H4 (cell line): ENCODE data around the gene RNU7-1. TPM values are rescaled to one million over a fixed set of nuclear protein-coding genes. Genes with fewer than 3 reads are reported as not detected.

Source experiments
- DNase-seq: peaks from one replicate; pipeline ENCODE4 v3.0.0-alpha.2; 2015; ENCODE audit warnings: low spot score
- total RNA-seq: library from RNA; depleted of rRNA; stranded (reverse); fragments of >200 nt; shearing (Covaris generic); gene quantifications from 2 replicates; pipeline ENCODE4 v1.2.3, GENCODE V29; 2014

RNU7-1 gene
- total RNA-seq, 1 experiment from 2014 or later = not detected

DNA sequence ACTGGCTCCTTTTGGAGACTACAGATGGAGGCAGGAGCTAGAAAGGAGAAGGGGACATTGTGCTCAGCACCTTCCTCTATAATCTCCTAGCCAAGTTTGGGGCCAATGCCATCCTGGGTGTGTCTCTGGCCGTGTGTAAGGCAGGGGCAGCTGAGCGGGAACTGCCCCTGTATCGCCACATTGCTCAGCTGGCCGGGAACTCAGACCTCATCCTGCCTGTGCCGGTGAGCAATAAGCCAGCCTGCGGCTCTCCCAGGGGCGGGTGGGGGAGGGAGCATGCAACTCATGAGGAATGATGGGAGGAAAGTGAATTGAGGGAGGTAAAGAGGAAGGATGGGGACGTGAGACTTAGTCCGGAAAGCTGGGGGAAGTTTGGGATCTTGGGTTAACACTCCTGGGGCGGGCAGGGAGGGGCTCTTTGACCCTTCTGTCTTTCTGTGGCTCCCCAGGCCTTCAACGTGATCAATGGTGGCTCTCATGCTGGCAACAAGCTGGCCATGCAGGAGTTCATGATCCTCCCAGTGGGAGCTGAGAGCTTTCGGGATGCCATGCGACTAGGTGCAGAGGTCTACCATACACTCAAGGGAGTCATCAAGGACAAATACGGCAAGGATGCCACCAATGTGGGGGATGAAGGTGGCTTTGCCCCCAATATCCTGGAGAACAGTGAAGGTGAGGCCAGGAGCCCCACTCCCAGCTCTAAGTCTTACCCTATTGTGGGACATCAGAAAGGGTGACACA, 26.0 kb upstream of the RNU7-1 start:
- no peak for DNase-seq

GRCh38 chr12:6919588-6919987, 24.0 kb upstream of the RNU7-1 start:
- no peak for DNase-seq

DNA sequence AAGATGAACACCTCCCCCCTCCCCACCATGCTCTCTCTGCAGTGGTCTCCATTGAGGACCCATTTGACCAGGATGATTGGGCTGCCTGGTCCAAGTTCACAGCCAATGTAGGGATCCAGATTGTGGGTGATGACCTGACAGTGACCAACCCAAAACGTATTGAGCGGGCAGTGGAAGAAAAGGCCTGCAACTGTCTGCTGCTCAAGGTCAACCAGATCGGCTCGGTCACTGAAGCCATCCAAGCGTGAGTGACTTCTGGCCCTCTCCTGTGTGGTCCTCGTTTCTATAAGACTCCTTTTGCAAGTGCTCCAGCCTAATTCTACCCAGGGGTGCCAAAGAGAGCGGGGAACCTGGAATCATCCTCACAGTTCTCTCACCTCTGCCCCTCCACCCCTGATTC, 22.1 kb upstream of the RNU7-1 start:
- no peak for DNase-seq

GRCh38 chr12:6921996-6922946, 21.3 kb upstream of the RNU7-1 start:
- no peak for DNase-seq

DNA sequence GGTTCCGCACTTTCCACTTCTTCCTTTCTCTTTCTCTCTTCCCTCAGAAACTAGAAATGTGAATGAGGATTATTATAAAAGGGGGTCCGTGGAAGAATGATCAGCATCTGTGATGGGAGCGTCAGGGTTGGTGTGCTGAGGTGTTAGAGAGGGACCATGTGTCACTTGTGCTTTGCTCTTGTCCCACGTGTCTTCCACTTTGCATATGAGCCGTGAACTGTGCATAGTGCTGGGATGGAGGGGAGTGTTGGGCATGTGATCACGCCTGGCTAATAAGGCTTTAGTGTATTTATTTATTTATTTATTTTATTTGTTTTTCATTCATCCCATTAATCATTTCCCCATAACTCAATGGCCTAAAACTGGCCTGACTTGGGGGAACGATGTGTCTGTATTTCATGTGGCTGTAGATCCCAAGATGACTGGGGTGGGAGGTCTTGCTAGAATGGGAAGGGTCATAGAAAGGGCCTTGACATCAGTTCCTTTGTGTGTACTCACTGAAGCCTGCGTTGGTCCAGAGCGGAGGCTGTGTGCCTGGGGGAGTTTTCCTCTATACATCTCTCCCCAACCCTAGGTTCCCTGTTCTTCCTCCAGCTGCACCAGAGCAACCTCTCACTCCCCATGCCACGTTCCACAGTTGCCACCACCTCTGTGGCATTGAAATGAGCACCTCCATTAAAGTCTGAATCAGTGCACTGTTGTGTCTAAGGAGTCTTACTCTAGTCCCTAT, 20.4 kb upstream of the RNU7-1 start:
- DNase-seq = no peak

- no peak for DNase-seq
Measured at GRCh38 chr12:6923851-6924250, 19.8 kb upstream of the RNU7-1 start.

DNA sequence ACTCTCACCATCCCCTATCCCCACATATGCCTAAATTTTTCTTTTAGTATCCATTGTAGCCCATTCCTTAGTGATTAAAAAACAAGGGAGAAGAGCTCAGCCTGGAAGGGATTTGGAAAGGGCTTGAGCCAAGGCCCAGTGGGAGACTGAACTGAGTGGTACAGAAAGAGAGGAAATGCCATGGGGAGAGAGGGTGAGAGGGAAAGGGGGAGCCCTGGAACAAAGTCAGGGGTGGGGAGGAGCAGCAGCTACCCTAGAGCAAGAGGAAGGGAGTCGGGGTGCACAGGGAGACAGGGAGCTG, 18.4 kb upstream of the RNU7-1 start:
- DNase-seq = no peak

DNA sequence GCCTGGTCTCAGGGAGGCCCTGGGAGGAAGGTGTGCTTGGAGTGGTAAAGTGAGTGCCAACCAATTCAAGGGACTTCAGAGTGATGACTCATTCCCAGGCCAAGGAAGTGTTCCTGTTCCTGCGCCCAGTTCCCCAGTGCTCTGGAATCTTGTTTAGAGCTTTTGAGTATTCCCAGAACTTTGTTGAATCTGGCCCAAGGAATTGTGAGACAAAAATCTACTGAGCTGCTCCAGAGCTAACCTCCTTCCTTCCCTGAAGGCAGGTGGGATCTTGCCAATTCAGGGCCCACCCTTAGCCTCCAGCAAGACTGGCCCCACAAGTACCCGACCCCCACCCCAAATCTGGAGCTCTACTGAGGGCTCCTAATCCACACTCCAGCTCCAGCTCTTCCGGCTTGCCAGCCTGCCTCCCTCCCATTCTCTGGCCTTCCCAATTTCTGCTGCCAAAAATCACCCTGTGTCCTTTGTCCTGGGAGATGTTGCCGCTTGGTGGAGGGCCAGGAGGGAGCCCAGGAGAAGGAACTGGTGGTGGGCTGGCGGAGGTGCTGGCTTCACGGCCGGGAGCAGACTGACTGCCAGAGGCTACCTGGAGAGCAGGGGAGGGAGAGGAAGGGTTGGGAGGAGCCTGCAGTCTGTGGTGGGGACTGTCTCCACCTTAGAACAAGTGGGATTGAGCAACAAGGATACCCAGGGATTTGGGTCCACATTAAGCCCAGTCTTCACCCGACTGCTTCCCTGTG, 17.9 kb upstream of the RNU7-1 start:
- DNase-seq = peak; percentile 98

- DNase-seq = peak; percentile 86
Measured at GRCh38 chr12:6927379-6928021, 16.1 kb upstream of the RNU7-1 start, which contains the start of gene ATN1. Gene ATN1 (plus strand): TSS chr12:6927959. CDS start chr12:6934002, 6,043 bp downstream.

DNA sequence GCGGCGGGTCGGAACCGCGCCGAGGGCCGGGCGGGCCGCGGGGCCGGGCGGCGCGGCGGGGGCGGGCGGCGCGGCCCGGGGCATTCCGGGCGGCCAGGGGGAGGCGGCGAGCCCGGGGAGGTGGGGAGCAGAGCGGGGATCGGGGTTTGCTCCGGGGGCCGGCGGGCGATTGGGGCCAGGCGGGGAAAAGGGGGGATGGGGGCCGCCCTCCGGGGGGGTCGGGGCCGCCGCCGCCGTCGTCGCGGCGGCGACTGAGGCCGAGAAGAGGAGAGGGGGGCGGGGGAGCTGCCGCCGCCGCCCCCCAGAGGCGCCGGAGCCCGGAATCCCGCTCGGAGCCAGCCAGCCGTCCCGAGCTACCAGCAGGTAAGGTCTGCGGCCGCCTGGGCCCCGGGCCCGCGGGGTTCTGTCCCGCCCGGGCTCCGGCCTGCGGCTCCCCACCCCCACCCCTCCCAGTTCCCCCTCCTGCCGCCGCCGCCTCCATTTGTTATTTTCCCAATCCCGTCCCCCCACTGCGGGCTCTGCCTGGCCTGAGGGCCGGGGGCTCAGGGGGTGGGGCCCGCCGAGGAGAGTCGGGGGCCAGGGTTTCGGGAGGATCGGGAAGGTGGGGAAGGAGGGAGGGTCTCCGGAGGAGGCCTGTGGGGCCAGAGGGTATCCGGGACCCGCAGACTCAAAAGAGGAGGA, 15.5 kb upstream of the RNU7-1 start:
- no peak for DNase-seq

- no peak for DNase-seq
Measured at GRCh38 chr12:6928703-6929407, 14.8 kb upstream of the RNU7-1 start.

- DNase-seq = no peak
Measured at GRCh38 chr12:6929466-6930452, 13.9 kb upstream of the RNU7-1 start.

DNA sequence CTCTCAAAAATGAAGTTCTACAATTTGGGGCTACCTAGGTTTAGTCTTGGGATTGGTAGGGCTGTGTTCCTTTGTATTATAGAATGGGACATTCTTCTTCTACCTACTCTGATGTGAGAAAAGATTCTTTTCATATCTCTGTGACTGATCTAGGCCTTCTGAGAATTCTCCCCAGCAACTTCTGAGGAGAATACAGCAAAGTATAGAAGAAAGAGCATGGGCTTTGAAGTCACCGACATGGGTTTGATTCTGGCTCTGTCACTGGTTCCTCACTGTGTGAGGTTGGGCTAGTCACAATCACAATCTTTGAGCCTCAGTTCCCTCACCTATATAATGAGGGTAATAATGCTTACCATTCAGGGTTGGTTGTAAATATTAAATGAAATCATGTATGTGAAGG, 10.8 kb upstream of the RNU7-1 start:
- no peak for DNase-seq

- no peak for DNase-seq
Measured at GRCh38 chr12:6934110-6934509, 9.5 kb upstream of the RNU7-1 start.

DNA sequence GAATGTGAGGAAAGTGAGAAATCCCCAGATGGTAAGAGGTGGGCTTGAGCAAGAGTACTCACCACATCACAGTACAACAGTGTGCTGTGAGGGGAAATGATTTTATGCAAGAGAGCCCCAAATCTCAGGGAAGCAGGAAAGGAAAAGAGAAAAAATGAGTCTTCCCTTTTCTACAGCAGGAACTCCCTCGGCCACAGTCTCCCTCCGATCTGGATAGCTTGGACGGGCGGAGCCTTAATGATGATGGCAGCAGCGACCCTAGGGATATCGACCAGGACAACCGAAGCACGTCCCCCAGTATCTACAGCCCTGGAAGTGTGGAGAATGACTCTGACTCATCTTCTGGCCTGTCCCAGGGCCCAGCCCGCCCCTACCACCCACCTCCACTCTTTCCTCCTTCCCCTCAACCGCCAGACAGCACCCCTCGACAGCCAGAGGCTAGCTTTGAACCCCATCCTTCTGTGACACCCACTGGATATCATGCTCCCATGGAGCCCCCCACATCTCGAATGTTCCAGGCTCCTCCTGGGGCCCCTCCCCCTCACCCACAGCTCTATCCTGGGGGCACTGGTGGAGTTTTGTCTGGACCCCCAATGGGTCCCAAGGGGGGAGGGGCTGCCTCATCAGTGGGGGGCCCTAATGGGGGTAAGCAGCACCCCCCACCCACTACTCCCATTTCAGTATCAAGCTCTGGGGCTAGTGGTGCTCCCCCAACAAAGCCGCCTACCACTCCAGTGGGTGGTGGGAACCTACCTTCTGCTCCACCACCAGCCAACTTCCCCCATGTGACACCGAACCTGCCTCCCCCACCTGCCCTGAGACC, 8.0 kb upstream of the RNU7-1 start:
- DNase-seq = no peak

DNA sequence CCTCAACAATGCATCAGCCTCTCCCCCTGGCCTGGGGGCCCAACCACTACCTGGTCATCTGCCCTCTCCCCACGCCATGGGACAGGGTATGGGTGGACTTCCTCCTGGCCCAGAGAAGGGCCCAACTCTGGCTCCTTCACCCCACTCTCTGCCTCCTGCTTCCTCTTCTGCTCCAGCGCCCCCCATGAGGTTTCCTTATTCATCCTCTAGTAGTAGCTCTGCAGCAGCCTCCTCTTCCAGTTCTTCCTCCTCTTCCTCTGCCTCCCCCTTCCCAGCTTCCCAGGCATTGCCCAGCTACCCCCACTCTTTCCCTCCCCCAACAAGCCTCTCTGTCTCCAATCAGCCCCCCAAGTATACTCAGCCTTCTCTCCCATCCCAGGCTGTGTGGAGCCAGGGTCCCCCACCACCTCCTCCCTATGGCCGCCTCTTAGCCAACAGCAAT, 7.4 kb upstream of the RNU7-1 start:
- no peak for DNase-seq

- DNase-seq = no peak
Measured at GRCh38 chr12:6936636-6937480, 6.8 kb upstream of the RNU7-1 start.
